K562 (cell line): Measurements from ENCODE around the gene HKDC1. TPM values are rescaled to one million over a fixed set of nuclear protein-coding genes. Genes with fewer than 3 reads are reported as not detected.
A peak's percentile ranks its signal among the peaks of the same experiment; 100 is the strongest.

Source experiments
- ARNT ChIP-seq, 2 experiments: fragments of 450-650 bp; IDR thresholded peaks; 2 replicates each; pipeline ENCODE4 v1.6.1; 2016; ENCODE audit warnings: mild to moderate bottlenecking in 1 of 2
- CSDE1 ChIP-seq, 2 experiments: fragments of 450-650 bp; IDR thresholded peaks; 2 replicates each; pipeline ENCODE4 v1.6.1; 2016; ENCODE audit warnings: mild to moderate bottlenecking in 1 of 2
- ETV6 ChIP-seq, 3 experiments: fragments of 150-350 bp in 1 of 3; sonication (generic) in 1 of 3; formaldehyde crosslinking in 1 of 3; IDR thresholded peaks; 2 replicates each; pipeline versions ENCODE4 v1.6.1 to v1.8.0; 2014 to 2022; ENCODE audit warnings: borderline replicate concordance in 2 of 3, low read depth in 2 of 3, antibody characterized with exemption in 1 of 3, low read length in 1 of 3, mild to moderate bottlenecking in 1 of 3, missing genetic modification reagents in 1 of 3
- GABPB2 ChIP-seq: fragments of 250-450 bp; sonication (Bioruptor Pico); conservative IDR thresholded peaks from 2 replicates; pipeline ENCODE4 v1.5.1; 2021; ENCODE audit warnings: mild to moderate bottlenecking
- HNRNPK ChIP-seq: fragments of 200-400 bp; formaldehyde crosslinking; IDR thresholded peaks from one replicate; pipeline ENCODE4 v1.6.1; 2018; ENCODE audit warnings: mild to moderate bottlenecking, low read depth, low read length; ENCODE audit not compliant: poor library complexity, severe bottlenecking
- HNRNPUL1 ChIP-seq: fragments of 200-400 bp; formaldehyde crosslinking; IDR thresholded peaks from 2 replicates; pipeline ENCODE4 v1.6.1; 2017; ENCODE audit warnings: low read length
- KAT8 ChIP-seq: fragments of 450-650 bp; IDR thresholded peaks from 2 replicates; pipeline ENCODE4 v1.6.1; 2016; ENCODE audit warnings: low read depth, mild to moderate bottlenecking
- MAFF ChIP-seq: IDR thresholded peaks from 2 replicates; pipeline ENCODE4 v1.6.1; 2012; ENCODE audit warnings: low read length, improper control_type of control experiment
- NR2C2 ChIP-seq, 2 experiments: fragments of 200-800 bp in 1 of 2; sonication (Bioruptor generic) in 1 of 2; sonication (generic) in 1 of 2; formaldehyde crosslinking in 1 of 2; IDR thresholded peaks; 2 replicates each; pipeline versions ENCODE4 v1.6.1 to v1.8.0; 2016 to 2022; ENCODE audit warnings: mild to moderate bottlenecking in 1 of 2, missing compliant biosample characterization in 1 of 2, missing genetic modification characterization in 1 of 2, missing genetic modification reagents in 1 of 2
- NUFIP1 ChIP-seq: fragments of 450-650 bp; IDR thresholded peaks from 2 replicates; pipeline ENCODE4 v1.6.1; 2018; ENCODE audit not compliant: partially characterized antibody
- PURB ChIP-seq: sonication (generic); formaldehyde crosslinking; IDR thresholded peaks from 2 replicates; pipeline ENCODE4 v1.9.0; 2021; ENCODE audit warnings: low read depth, mild to moderate bottlenecking, missing genetic modification reagents
- SMARCA5 ChIP-seq: fragments of 450-650 bp; IDR thresholded peaks from 2 replicates; pipeline ENCODE4 v1.6.1; 2016
- XRCC3 ChIP-seq: fragments of 450-650 bp; IDR thresholded peaks from 2 replicates; pipeline ENCODE4 v1.6.1; 2017; ENCODE audit warnings: mild to moderate bottlenecking, moderate library complexity
- ZFP1 ChIP-seq: fragments of 450-650 bp; formaldehyde crosslinking; IDR thresholded peaks from 2 replicates; pipeline ENCODE4 v1.4.0; 2020; ENCODE audit warnings: mild to moderate bottlenecking, mixed read lengths
- ZNF239 ChIP-seq: fragments of 250-450 bp; sonication (Bioruptor Pico); IDR thresholded peaks from 2 replicates; pipeline ENCODE4 v1.4.0; 2020; ENCODE audit warnings: mild to moderate bottlenecking
- ZNF668 ChIP-seq: fragments of 250-450 bp; sonication (Bioruptor Pico); IDR thresholded peaks from 2 replicates; pipeline ENCODE4 v1.8.0; 2022; ENCODE audit warnings: mild to moderate bottlenecking, inconsistent platforms
- polyA plus RNA-seq, 8 experiments: library from polyadenylated mRNA; depleted of rRNA in 4 of 8; stranded (reverse) in 5 of 8; unstranded in 3 of 8; fragments of >200 nt; fragmentation: Nextera tagmentation in 2 of 8; fragmentation: Illumina TruSeq in 1 of 8; extraction: Ambion mirVana in 2 of 8; extraction: Trizol in 1 of 8; gene quantifications; 2 replicates each; pipeline versions ENCODE4 v1.2.1 to v1.2.3, GENCODE V29; 2011 to 2014; ENCODE audit warnings: inconsistent platforms in 1 of 8, missing spikeins in 1 of 8
- total RNA-seq, 7 experiments: library from RNA; depleted of rRNA in 6 of 7; stranded (reverse); fragments of >200 nt in 6 of 7; fragmentation: Illumina TruSeq in 2 of 7; extraction: Trizol in 2 of 7; gene quantifications; 2 replicates each; pipeline versions ENCODE4 v1.2.1 to v1.2.3, GENCODE V29; 2011 to 2021; ENCODE audit warnings: low replicate concordance in 1 of 7
- TF ChIP-seq, protein P1 (sequence below): fragments of 200-800 bp; sonication (Bioruptor generic); IDR thresholded peaks from 2 replicates; pipeline ENCODE4 v1.6.1; 2017; ENCODE audit warnings: missing genetic modification characterization, missing compliant biosample characterization
- TF ChIP-seq, protein P2 (sequence below): IDR thresholded peaks from 2 replicates; pipeline ENCODE4 v1.6.1; 2011; ENCODE audit not compliant: insufficient read length; ENCODE audit errors: extremely low read depth
- TF ChIP-seq, protein P3 (sequence below): fragments of 450-650 bp; IDR thresholded peaks from 2 replicates; pipeline ENCODE4 v1.6.1; 2016; ENCODE audit warnings: borderline replicate concordance
- TF ChIP-seq, protein P4 (sequence below), 2 experiments: fragments of 150-350 bp in 1 of 2; IDR thresholded peaks; 2 replicates each; pipeline ENCODE4 v1.6.1; 2012 to 2016; ENCODE audit warnings: low read depth in 2 of 2, low read length in 2 of 2, mild to moderate bottlenecking in 1 of 2, moderate library complexity in 1 of 2

Gene HKDC1
- total and polyA plus RNA-seq, 9 of the 15 experiments (the other 6 are each of a cell fraction or from before 2014, with no cell fraction given) = 0.04 to 0.22 (median 0.11) TPM; not detected in 5

DNA sequence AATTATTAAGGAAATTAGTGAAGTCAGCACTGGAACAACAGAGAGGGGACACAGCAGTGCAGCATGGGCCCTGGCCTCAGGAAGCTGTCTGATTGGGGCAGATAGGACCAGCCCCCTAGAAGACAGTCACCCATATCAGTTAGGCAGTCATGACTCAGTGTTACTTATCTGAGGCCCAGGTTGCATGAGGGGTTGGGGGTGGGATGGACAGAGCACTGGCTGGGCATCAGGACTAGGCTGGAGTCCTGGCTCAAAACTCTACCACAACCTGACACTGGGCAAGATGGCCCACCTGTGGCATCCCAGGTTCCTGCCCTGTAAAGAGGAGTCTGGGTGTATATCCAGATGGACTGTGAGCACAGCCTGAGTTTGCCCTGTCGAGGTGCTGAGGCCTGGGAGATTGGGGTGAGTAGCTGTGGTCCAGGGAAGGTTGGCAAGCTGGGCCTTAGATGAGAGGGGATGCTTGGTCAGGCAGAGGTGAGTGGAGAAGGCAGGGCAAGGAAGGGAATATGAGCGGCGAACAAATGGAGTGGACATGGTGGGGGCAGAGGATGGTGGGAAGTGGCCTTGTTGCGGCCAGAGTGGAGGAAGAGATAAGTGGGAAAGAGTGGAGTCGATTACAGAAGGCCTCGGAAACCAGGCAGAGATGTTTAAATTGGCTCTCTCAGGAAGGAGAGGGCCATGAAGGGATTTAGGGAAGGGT is 95.6 kb downstream of the HKDC1 start (continued):
- TF ChIP-seq, protein P1, sequence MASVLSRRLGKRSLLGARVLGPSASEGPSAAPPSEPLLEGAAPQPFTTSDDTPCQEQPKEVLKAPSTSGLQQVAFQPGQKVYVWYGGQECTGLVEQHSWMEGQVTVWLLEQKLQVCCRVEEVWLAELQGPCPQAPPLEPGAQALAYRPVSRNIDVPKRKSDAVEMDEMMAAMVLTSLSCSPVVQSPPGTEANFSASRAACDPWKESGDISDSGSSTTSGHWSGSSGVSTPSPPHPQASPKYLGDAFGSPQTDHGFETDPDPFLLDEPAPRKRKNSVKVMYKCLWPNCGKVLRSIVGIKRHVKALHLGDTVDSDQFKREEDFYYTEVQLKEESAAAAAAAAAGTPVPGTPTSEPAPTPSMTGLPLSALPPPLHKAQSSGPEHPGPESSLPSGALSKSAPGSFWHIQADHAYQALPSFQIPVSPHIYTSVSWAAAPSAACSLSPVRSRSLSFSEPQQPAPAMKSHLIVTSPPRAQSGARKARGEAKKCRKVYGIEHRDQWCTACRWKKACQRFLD (CRISPR knock-in tag) = peak; percentile 80; the same call in 1 of the 2 replicates
- TF ChIP-seq XRCC3 (no peak), ARNT (IDR thresholded peaks at IDR 0.05) (peak; percentile 68 to 83; a peak in 3 of 4 replicates), GABPB2 (CRISPR knock-in tag) (no peak), ZNF239 (CRISPR knock-in tag) (peak; percentile 62), PURB (CRISPR knock-in tag) (no peak), MAFF (peak; percentile 76; the same call in 1 of the 2 replicates), ETV6 (IDR thresholded peaks at IDR 0.05; ENCODE audit: borderline replicate concordance in 1 of 2, low read depth in 2 of 2, low read length in 1 of 2) (no peak), ETV6 (CRISPR knock-in tag; IDR thresholded peaks at IDR 0.05; ENCODE audit: borderline replicate concordance) (no peak), ZFP1 (CRISPR knock-in tag) (no peak; the same call in 1 of the 2 replicates), SMARCA5 (peak; percentile 95), ZNF668 (CRISPR knock-in tag) (peak; percentile 63; the same call in 1 of the 2 replicates), NUFIP1 (no peak), HNRNPK (no peak), NR2C2 (CRISPR knock-in tag; IDR thresholded peaks at IDR 0.05) (peak; percentile 45; the same call in 1 of the 2 replicates), NR2C2 (tag; IDR thresholded peaks at IDR 0.05) (peak; percentile 11; the same call in 1 of the 2 replicates), HNRNPUL1 (no peak; the same call in 1 of the 2 replicates), CSDE1 (IDR thresholded peaks at IDR 0.05) (no peak), KAT8 (0 out of 2 replicates have a peak, but pooled peaks have one; percentile 36)
- TF ChIP-seq, protein P2, sequence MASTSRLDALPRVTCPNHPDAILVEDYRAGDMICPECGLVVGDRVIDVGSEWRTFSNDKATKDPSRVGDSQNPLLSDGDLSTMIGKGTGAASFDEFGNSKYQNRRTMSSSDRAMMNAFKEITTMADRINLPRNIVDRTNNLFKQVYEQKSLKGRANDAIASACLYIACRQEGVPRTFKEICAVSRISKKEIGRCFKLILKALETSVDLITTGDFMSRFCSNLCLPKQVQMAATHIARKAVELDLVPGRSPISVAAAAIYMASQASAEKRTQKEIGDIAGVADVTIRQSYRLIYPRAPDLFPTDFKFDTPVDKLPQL = peak; percentile 40
- TF ChIP-seq, protein P3, sequence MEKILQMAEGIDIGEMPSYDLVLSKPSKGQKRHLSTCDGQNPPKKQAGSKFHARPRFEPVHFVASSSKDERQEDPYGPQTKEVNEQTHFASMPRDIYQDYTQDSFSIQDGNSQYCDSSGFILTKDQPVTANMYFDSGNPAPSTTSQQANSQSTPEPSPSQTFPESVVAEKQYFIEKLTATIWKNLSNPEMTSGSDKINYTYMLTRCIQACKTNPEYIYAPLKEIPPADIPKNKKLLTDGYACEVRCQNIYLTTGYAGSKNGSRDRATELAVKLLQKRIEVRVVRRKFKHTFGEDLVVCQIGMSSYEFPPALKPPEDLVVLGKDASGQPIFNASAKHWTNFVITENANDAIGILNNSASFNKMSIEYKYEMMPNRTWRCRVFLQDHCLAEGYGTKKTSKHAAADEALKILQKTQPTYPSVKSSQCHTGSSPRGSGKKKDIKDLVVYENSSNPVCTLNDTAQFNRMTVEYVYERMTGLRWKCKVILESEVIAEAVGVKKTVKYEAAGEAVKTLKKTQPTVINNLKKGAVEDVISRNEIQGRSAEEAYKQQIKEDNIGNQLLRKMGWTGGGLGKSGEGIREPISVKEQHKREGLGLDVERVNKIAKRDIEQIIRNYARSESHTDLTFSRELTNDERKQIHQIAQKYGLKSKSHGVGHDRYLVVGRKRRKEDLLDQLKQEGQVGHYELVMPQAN = peak; percentile 93
- TF ChIP-seq, protein P4, sequence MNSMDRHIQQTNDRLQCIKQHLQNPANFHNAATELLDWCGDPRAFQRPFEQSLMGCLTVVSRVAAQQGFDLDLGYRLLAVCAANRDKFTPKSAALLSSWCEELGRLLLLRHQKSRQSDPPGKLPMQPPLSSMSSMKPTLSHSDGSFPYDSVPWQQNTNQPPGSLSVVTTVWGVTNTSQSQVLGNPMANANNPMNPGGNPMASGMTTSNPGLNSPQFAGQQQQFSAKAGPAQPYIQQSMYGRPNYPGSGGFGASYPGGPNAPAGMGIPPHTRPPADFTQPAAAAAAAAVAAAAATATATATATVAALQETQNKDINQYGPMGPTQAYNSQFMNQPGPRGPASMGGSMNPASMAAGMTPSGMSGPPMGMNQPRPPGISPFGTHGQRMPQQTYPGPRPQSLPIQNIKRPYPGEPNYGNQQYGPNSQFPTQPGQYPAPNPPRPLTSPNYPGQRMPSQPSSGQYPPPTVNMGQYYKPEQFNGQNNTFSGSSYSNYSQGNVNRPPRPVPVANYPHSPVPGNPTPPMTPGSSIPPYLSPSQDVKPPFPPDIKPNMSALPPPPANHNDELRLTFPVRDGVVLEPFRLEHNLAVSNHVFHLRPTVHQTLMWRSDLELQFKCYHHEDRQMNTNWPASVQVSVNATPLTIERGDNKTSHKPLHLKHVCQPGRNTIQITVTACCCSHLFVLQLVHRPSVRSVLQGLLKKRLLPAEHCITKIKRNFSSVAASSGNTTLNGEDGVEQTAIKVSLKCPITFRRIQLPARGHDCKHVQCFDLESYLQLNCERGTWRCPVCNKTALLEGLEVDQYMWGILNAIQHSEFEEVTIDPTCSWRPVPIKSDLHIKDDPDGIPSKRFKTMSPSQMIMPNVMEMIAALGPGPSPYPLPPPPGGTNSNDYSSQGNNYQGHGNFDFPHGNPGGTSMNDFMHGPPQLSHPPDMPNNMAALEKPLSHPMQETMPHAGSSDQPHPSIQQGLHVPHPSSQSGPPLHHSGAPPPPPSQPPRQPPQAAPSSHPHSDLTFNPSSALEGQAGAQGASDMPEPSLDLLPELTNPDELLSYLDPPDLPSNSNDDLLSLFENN (IDR thresholded peaks at IDR 0.05; ENCODE audit: low read depth in 2 of 2, low read length in 2 of 2) = peak in 1 of 2 experiments; percentile 88; a peak in 2 of 4 replicates
